ENCODE data around the gene MIDN.

Gene MIDN

GRCh38 chr19:1270213-1270853 lies 21.9 kb downstream of the MIDN start:
- DNase-seq (ENCODE audit: low spot score), result no peak

- no peak for DNase-seq (ENCODE audit: low spot score)
These were observed 22.6 kb downstream of the MIDN start for GRCh38 chr19:1270854-1271527.

DNA sequence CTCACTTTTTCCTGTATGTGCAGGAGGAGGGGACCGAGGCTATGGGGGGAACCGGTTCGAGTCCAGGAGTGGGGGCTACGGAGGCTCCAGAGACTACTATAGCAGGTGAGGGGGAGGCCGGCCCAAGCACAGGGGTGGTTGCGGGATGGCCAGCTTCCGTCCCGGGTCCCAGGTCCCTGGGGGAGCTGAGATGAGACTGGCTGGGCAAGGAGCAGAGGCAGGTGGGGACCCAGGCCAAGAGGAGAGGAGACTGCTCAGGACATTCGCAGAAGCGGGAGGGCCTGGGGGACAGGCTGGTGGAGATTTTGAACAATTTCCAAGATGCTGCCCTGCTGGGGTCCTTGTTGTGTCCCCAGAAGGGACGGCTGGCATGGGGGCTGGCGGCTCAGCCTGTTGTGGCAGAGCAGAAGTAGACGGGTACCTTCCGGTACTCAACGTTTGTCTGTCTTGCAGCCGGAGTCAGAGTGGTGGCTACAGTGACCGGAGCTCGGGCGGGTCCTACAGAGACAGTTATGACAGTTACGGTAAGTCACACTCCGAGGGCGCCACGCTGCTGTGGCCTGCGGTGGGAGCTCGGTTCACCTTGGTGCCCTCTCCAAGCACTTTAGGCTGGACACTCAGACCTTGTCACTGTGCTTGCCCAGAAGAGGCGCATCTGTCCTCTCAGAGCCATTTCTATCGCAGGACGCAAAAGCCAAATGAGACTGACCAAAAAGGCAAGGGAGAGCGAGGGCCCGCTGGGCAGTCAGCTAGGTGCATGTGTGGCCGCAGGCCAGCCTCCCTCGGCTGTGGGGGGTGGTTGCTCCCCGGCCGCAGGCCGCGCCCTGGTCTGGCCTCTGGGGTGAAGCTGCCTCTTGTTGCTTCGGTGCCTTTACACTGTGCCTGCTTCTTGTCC lies 23.4 kb downstream of the MIDN start:
- no peak for DNase-seq (ENCODE audit: low spot score)

- DNase-seq (ENCODE audit: low spot score), result no peak
These were observed 24.3 kb downstream of the MIDN start for GRCh38 chr19:1272423-1273262.

GRCh38 chr19:1273263-1274041 lies 25.1 kb downstream of the MIDN start:
- no peak for DNase-seq (ENCODE audit: low spot score)

- DNase-seq (ENCODE audit: low spot score), result no peak
These were observed 25.9 kb downstream of the MIDN start for GRCh38 chr19:1274081-1274851.

GRCh38 chr19:1274852-1275259 lies 26.5 kb downstream of the MIDN start:
- DNase-seq (ENCODE audit: low spot score), result no peak

DNA sequence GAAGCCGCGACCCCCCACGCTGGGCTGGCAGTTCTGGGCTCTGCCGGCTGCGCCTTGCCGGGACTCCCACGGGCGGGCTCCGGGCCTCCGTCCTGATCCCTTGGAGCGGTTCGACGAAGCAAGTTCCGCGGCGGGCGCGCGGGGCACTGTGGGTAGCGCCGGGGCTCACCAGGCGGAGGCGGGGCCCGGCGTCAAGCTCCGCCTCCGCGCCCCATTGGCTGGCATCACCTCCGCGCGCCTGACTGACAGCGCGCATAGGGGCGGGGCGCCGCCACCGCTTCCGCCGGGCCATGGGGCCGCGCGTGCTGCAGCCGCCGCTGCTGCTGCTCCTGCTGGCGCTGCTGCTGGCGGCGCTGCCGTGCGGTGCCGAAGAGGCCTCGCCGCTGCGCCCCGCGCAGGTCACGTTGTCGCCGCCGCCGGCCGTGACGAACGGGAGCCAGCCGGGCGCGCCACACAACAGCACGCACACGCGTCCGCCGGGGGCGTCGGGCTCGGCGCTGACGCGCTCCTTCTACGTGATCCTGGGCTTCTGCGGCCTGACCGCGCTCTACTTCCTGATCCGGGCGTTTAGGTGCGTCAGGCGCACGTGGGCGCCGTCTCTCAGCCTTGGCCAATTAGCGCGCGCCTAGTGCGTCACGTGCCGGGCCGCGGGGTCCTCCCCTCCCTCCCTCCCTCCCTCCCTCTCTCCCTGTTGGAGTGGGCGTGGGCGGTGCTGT lies 27.0 kb downstream of the MIDN start, which contains the start of gene FAM174C:
TSS of gene FAM174C (plus strand) at position 271 of the 716 bp plus-strand sequence. CDS start at position 291, 20 bp downstream.
- peak; percentile 96 for DNase-seq (ENCODE audit: low spot score)

GRCh38 chr19:1275976-1276627 lies 27.7 kb downstream of the MIDN start:
- DNase-seq (ENCODE audit: low spot score), result no peak

- DNase-seq (ENCODE audit: low spot score), result no peak
These were observed 28.2 kb downstream of the MIDN start for GRCh38 chr19:1276628-1277022.

DNA sequence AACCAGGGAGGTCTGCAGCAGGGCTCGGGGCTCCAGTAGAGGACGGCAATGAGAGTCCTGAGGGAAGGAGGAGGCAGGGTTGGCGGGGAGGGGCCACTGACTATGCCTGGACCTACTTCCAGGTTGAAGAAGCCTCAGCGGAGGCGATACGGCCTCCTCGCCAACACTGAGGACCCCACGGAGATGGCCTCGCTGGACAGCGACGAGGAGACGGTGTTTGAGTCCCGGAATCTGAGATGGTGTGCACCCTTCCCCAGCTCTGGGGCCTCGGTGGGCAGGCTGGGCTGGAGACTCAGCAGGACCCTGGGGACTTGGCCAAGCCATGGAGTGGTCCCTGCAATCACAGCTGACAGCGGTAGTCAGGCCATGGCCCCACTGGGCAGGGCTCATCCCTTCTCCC lies 28.7 kb downstream of the MIDN start:
- no peak for DNase-seq (ENCODE audit: low spot score)

DNA sequence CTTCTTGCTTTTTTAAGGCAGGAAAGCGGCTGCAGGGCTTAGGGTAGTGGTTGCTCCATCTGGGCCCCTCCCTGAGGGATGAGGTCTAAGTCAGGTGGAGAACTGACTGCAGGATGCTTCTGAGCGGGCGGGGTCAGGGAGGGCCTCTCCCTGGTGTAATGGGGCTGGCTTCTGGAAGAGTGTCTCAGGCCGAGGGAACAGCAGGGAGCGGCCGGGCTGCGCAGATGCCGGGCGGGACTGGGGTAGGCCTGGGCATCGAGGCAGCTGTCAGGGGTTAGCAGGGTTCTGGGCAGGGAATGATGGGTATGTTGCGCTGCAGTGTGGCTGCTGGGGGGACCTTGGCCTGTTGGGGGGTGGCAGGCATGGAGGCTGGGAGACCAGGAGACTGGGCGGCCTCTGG lies 29.7 kb downstream of the MIDN start:
- no peak for DNase-seq (ENCODE audit: low spot score)

DNA sequence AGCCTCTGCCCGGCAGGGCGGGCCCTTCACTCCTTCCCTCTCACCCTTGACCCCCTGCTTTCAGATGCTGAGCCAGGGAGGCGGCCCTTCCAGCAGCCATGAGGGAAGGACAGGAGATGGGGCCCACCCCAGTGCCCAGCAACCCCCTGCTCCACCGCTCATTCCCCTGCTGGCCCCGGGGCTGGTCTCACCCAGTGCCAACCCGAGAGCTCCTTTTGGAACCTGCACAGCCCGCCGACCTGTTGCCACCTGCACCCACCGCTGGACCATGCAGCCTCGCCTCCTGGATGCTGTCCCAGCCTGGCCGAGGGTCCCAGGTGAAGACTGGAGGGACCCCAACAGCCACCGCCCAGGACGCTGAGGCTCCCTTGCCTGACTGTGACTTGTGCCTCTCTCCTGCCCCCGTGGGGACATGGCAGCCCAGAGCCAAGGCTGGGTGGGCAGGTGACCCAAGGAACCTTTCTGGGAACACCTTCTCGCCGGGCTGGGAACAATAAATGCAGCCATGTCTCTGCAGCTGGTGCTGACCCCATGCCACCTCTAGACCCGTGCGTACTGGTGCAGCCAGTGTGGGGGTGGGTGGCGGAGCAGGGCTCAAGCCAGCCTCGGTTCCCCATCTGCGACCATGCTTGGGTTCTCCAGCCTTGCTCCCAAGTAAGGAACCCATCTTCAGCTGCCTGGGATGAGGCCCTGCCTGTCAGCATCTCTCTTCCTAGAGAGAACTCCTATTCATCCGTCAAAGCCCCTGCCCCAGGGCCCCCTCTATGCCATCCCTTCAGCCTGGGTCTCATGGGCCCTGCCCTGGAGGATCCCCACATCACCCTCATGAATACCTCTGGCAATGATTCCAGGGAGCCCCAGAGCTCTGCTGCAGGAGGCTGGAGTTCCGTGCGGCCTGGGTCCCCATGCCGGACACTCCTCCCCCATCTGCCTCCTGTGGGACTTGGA lies 30.6 kb downstream of the MIDN start:
- DNase-seq (ENCODE audit: low spot score), result no peak

DNA sequence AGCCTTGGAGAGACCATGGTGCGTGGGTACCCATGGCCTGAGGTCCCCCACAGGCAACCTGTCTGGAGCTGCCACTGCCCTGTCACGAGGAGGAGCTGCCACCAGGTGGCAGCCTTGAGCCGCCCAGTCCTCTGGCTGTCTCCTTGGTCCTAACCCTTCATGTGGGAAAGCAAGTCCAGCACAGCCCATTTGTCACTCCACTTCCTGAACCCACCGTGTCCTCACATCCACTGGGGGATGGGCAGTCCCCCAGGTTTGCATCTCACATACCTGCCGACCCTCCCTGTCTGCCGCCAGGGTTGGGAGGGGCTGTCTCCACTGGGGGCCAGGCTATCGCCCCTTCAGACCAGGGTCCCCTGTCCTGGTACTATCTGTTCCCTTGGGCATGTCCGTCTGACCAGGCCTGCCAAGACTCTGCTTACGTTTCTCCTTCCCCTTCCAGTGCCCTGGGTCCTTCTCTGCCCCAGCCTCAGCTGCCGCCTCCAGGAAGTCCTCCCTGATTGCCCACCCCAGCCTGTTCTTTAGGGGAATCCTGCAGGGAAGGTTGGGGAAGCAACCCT lies 31.5 kb downstream of the MIDN start:
- DNase-seq (ENCODE audit: low spot score), result peak; percentile 85

DNA sequence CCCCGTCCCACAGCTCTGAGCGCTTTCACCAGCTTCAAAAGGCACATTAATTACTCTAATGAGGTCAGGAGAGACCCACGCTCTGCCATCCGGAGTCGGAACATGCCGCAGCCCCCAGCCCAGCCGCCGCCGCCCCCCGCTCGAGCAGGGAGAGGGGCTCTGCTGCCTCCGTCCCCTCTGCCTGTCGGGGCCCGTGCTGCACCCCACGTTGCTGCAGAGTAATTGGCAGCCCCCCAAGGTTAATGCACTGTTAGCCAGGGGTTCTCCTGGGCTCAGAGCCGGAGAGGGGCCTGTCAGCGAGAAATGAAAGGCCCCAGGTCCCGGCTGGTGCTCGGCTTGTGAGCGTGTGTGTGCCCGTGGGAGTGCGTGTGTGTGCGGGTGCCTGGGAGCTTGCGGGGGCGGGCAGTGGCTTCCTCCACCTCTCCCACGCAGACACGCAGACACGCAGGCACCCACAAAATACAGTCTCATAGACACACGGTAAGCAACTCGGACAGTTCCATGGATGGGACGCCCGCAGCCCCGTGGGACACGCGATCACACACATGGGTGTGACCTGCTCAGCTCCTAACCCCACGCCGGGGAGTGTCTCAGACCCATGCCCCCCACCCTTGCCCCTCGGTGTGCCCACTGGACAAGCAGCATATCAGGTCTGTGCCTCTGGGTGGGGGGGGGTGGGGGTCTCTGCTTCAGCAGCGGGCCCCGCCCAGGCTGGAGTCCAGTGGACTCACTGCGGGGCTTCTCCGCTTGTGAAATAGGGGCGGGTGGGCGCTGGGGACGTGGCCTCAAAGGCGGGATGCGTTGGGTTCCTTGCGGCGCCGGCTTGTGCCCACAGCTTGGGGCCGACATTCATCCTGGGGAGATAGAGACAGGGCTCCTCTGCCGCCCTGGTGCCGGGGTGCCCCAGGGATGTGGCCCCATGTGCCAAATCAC lies 32.5 kb downstream of the MIDN start:
- no peak for DNase-seq (ENCODE audit: low spot score)

DNA sequence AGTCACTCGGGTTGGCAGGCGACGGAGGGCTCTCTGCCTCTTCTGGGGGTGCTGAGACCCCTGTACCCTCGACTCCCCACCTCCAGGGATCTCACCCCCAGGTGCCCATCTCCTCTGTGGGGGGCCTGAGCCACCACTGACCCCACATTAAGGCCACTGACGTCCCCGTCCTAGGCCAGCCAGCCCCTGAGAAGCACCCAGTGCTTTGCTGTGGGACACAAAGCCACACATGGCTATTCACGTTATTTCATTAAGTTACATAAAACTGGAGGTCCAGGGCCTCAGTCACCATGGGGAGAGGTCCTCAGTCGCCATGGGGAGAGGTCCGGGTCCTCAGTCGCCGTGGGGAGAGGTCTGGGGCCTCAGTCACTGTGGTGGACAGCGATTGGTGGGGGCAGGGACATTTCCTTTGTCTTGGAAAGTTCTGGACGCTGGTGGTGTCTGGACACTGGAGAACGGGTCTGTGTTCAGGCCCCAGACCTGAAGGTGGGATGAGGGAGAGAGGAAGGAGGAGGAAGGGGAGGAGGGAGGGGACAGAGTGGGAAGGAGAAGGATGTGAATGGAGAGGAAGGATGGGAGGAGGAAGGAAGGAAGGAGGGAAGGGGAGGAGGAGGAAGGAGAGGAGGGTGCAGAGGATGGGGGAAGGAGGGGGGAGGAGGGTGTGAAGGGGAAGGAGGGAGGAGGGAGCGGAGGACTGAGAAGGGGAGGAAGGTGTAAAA lies 33.3 kb downstream of the MIDN start:
- DNase-seq (ENCODE audit: low spot score), result no peak
